ENCODE data around the gene ADGRD1.

The ADGRD1 gene

DNA sequence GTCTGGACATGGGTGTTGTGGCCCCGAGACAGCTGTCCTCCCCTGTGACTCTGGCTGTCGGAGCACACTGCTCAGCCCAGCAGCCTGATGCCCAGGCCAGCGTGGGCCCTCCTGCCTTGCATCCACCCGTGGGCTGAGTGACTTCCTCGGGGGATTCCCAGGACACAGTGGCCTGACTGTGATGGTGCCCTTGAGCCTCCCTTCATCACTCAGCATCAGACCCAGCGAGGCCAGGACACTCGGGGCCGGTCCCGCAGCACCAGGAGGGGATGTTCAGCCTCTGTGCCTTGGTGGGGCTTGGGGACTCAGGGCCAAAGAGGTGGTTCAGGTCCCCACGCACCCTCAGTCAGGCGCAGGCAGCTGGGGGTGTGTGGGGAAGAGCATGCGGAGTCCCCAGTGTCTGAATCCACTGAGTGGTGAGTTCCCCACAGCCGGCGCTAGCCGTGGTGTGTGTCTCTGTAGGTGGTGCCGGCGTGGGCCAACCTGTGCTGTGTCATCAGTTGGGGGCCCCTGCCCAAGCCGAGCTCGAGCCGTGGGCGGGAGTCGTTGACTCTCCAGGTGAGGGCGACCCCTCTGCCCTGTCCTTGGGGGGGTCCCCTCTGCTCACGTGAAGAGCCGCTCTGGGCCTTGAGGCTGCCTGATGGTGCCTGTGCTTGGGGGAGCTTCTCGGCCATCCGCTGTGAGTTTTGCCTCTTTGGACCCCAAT is 185.8 kb downstream of the ADGRD1 start:
- Histone ChIP-seq H3K4me3 (replicated peaks; ENCODE audit: insufficient read depth, low read length) (no peak overlapping the region), H3K27me3 (ENCODE audit: insufficient read depth, poor library complexity, severe bottlenecking) (no peaks in the 10 kb centered on the region), H3K27ac (replicated peaks) (no peak overlapping the region)
- DNase-seq (ENCODE audit: low read depth in 1 of 2, low spot score in 1 of 2) = no peak
- TF ChIP-seq POLR2AphosphoS5 (IDR thresholded peaks at IDR 0.05; ENCODE audit: low read depth) = no peak
- TF ChIP-seq, protein P1, sequence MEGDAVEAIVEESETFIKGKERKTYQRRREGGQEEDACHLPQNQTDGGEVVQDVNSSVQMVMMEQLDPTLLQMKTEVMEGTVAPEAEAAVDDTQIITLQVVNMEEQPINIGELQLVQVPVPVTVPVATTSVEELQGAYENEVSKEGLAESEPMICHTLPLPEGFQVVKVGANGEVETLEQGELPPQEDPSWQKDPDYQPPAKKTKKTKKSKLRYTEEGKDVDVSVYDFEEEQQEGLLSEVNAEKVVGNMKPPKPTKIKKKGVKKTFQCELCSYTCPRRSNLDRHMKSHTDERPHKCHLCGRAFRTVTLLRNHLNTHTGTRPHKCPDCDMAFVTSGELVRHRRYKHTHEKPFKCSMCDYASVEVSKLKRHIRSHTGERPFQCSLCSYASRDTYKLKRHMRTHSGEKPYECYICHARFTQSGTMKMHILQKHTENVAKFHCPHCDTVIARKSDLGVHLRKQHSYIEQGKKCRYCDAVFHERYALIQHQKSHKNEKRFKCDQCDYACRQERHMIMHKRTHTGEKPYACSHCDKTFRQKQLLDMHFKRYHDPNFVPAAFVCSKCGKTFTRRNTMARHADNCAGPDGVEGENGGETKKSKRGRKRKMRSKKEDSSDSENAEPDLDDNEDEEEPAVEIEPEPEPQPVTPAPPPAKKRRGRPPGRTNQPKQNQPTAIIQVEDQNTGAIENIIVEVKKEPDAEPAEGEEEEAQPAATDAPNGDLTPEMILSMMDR (IDR thresholded peaks at IDR 0.05; ENCODE audit: insufficient read depth, low read length) = no peak
- no peak for TF ChIP-seq REST (IDR thresholded peaks at IDR 0.05; ENCODE audit: insufficient replicate concordance, low read depth)
- no peak for TF ChIP-seq GABPA (IDR thresholded peaks at IDR 0.05; ENCODE audit: low read depth)
- no peak for TF ChIP-seq SPI1 (IDR thresholded peaks at IDR 0.05; ENCODE audit: borderline replicate concordance, low read depth)

DNA sequence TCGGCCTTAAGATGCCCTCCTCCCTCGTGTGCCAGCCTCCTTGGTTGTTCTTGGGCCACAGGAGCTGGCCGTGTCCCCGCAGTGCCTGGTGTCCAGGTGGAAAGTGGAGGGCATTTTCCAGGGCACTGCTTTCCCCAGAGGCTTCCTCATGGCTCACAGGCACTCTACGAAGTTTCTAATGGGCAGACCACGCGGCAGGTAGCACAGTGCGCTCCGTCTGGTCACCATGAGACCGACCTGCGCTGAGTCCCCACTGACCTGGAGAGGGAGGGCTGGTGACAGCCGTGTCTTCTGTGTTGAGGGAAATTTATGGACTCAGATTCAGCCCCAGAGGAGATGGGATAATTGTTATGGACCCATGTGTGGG is 186.3 kb downstream of the ADGRD1 start:
- no peaks in the 10 kb centered on the region for H3K27me3 ChIP-seq (ENCODE audit: insufficient read depth, poor library complexity, severe bottlenecking)
- no peak for DNase-seq (ENCODE audit: low read depth in 1 of 2, low spot score in 1 of 2)
- H3K4me3 ChIP-seq (replicated peaks; ENCODE audit: insufficient read depth, low read length) = no peak overlapping the region
- TF ChIP-seq, protein P1 (IDR thresholded peaks at IDR 0.05; ENCODE audit: insufficient read depth, low read length) = no peak
- TF ChIP-seq GABPA (IDR thresholded peaks at IDR 0.05; ENCODE audit: low read depth) (no peak), POLR2AphosphoS5 (IDR thresholded peaks at IDR 0.05; ENCODE audit: low read depth) (no peak), SPI1 (IDR thresholded peaks at IDR 0.05; ENCODE audit: borderline replicate concordance, low read depth) (no peak), REST (IDR thresholded peaks at IDR 0.05; ENCODE audit: insufficient replicate concordance, low read depth) (no peak)
- H3K27ac ChIP-seq (replicated peaks) = no peak overlapping the region

DNA sequence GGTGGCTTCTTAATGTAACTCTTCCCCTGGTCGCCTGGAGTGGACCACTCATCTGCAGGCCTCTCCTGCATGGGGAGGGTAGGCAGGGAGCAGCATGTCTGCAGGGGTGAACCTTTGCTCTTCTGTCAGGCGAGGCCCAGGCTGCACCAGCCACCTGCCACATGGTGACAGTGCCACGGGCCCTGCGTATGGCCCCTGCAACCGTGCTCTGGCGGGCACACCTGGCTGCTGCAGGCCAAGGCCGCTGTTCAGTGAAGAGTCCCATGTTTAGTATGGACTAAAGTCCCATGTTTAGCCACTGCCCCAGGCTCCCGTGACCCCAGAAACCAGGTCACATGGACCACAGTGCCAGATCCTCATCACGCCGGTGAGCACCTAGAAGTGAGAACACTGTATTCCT is 187.0 kb downstream of the ADGRD1 start:
- no peaks in the 10 kb centered on the region for H3K27me3 ChIP-seq (ENCODE audit: insufficient read depth, poor library complexity, severe bottlenecking)

More for the DNA sequence above, 187.0 kb downstream of the ADGRD1 start:
- DNase-seq (ENCODE audit: low read depth in 1 of 2, low spot score in 1 of 2) = no peak
- Histone ChIP-seq H3K27ac (replicated peaks) (no peak overlapping the region), H3K4me3 (replicated peaks; ENCODE audit: insufficient read depth, low read length) (no peak overlapping the region)
- TF ChIP-seq SPI1 (IDR thresholded peaks at IDR 0.05; ENCODE audit: borderline replicate concordance, low read depth) = no peak
- TF ChIP-seq, protein P1 (IDR thresholded peaks at IDR 0.05; ENCODE audit: insufficient read depth, low read length) = no peak
- no peak for TF ChIP-seq POLR2AphosphoS5 (IDR thresholded peaks at IDR 0.05; ENCODE audit: low read depth)
- TF ChIP-seq GABPA (IDR thresholded peaks at IDR 0.05; ENCODE audit: low read depth) = no peak
- TF ChIP-seq REST (IDR thresholded peaks at IDR 0.05; ENCODE audit: insufficient replicate concordance, low read depth) = no peak
